Stimulated activated CD4-positive, alpha-beta T cell treated with anti-CD3 and anti-CD28 coated beads, TNF-alpha, amount 100 ng/mL, for 4 hours (primary cell): ENCODE data around the gene FUBP1.
A peak's percentile ranks its signal among the peaks of the same experiment; 100 is the strongest.
"Not testable (repeated sequence)": the region's sequence is repeated elsewhere in the genome, so short reads cannot be mapped to it uniquely, and the experiment has no call there.

ENCODE experiments used
- DNase-seq, 3 experiments: peaks; one replicate each; pipeline ENCODE4 v3.0.0-alpha.2; 2020; ENCODE audit warnings: low read depth in 3 of 3

The FUBP1 gene

DNA sequence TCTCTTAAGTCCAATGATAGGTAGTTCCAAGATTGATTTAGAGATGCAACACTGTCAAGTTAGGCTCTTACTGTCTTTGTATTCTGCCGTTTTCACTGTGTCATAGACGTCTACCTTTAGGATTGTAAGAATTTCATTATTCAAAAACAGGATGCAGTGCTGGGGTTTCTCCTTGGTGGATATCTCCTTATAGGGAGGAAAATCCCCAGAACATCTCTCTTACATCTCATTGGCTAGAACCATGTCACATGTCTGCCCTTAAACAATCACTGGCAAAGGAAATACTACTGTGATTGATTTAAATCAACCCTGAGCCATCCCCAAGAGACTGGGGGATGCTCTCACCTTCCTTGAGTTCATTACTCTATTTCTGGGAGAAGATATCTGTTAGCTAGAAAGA lies 10.9 kb upstream of the FUBP1 start:
- no peak for DNase-seq

DNA sequence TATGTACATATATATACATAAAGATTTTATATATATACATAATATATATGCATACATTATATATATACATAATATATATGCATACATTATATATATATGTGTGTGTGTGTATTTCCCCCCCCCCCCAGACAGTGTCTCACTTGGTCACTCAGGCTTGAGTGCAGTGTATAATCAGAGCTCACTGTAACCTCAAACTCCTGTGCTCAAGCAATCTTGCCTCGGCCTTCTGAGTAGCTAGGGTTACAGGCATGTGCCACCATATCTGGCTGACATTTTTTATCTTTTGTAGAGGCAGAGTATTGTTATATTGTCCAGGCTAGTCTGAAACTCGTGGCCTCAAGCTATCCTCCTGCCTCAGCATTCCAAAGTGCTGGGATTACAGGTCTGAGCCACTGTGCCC lies 9.0 kb upstream of the FUBP1 start:
- no peak for DNase-seq

DNA sequence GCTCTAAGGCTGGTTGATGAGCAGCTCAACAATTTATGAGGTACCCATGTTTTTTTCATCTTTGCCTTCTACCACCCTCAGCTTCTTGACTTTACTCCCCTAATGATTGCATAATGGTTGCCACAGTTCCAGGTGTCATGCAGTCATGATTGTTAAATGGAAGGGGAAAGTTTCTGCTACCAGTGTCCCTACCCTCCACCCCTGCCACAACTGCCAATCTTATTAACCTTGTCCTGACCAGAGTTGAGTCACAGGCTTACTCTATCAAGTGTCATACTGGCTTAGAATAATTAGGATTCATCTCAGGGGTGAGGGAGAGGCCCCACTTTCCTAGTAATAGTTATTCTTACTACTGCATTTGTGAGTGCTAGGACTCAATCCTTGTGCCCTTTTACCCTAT lies 7.9 kb upstream of the FUBP1 start:
- DNase-seq: no peak

DNA sequence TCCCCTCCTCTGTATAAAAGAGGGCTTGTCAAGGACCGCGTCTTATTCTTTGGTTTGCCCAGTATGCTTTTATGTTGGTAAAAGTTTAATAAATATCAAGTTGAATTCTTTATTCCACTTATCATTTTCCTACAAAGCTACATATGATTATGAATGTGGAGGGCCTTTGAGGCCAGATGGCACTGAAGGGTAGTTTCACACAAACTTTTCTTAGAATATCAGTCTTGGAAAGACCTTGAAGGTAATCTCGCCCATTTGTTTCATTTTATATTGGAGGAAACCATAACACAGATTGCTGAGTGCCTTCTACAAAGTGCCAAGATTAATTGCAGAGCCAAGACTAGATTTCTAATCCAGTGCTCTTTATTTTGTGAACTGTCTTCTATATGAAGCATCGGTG lies 5.8 kb upstream of the FUBP1 start:
- no peak for DNase-seq

DNA sequence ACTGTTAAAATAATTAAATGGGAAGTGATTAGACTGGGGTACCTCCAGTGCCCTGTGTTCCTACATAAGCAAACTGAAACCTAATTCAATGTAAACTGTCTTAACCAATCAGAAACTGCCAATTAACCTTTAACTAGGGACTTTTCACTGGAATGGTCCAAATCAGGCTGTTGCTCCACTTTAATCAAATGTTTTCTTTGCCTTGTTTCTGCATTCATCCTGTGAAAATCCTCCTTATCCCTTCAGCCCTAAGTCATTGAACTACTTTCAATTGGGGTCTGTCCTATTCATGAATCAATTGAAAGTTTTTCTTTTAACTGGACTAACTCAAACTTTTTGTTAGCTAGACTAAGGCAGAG lies 5.1 kb upstream of the FUBP1 start:
- DNase-seq: no peak

DNA sequence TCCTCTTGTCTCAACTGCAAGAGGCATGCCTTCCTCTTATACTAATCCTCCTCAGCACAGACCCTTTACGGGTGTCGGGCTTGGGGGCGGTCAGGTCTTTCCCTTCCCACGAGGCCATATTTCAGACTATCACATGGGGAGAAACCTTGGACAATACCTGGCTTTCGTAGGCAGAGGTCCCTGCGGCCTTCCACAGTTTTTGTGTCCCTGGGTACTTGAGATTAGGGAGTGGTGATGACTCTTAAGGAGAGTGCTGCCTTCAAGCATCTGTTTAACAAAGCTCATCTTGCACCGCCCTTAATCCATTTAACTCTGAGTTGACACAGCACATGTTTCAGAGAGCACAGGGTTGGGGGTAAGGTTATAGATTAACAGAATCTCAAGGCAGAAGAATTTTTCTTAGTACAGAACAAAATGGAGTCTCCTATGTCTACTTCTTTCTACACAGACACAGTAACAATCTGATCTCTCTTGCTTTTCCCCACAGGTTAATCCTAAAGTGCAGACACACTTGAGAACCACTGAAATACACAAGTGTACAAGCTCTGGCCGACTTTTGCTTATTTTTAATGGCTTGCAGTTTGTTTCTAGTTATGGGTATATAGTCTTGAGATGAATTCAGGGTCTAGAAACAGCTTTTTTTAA lies 4.6 kb upstream of the FUBP1 start:
- DNase-seq: not testable (repeated sequence)

DNA sequence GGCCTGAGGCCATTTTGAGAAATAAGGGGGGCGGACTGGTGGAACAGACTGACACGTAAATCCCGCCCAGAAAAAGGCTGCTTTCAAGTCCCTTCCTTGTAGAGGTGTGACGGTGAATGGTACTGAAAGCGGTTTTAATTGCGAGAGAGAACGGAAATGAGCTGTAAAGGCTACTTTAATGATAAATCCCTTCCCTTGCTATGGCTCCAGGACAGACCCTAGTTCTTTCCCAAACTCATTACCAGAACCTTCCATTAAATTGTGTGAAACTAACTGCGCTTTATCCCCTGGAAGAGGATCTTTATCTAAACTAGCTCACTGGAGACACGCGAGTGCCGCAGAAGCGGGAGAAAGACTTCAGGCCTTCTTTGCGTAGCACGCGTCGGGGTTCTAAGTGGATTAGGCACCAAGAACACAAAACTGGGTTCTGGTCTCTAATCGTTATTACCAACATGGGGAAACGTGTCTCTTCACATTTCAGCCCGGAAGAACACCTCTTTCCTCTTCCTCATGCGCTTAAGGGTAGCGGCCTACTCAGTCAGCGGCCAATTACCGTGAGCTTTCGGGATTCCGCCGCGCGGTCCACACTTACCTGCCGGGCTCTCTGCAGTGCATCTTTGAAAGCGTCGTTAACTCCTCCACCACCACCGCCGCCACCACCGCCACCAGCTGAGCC lies 441 bp downstream of the FUBP1 start:
- peak in 2 of 3 experiments; percentile 49 to 66 for DNase-seq

DNA sequence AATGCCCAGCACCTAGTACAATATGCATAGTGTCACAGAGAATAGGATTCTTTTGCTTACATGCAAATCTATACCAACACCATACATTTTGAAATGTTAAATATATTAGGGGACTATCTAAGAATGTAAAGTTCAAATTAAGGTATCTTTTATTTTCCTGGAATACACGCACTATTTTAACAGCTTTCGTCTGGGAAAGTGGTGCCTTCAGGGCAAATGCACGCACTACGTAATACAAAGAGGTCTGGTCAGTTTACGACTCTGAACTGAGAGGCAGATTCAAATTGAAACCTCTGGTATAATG lies 931 bp downstream of the FUBP1 start:
- DNase-seq: no peak

DNA sequence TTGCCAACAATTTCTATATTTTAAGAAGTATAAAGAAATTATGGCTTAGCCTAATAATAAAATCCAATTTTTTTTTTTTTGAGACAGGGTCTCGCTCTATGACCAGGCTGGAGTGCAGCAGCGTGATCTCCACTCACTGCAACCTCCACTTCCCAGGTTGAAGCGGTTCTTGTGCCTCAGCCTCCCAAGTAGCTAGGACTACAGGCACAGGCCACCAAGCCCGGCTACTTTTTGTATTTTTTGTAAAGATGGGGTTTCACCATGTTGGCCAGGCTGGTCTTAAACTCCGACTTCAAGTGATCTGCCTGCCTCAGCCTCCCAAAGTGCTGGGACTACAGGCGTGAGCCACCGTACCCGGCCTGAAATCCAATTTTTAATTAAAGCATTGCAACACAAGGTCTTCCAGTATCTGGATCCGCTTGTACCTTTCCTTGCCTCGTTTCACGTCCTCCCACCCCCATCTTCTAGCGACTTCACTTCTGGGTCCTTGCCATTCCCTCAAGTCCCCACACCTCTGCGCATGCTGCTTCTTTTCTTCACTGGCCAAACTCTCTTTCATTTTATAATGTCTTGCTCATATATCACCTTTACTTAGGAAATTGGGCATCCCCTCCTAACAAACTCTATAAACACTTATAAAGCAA lies 2.3 kb downstream of the FUBP1 start:
- DNase-seq: no peak

DNA sequence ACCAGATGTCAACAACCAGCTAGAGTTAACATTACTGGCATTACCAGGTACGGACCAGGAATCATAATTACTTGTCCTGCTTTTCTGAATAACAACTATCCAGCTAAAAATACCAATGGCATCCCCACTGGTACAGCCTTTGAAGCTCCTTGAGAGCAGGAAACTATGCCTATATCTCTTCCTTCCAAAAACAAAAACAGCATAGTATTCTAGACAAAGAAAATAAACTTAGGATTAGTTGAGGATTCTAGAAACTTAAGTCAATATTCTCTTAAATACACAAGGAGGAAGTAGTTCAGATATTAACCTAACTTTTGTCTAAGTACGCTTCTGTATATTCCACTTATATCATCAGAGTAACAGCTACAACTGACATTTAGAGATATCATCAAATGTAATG lies 3.0 kb downstream of the FUBP1 start:
- no peak for DNase-seq

DNA sequence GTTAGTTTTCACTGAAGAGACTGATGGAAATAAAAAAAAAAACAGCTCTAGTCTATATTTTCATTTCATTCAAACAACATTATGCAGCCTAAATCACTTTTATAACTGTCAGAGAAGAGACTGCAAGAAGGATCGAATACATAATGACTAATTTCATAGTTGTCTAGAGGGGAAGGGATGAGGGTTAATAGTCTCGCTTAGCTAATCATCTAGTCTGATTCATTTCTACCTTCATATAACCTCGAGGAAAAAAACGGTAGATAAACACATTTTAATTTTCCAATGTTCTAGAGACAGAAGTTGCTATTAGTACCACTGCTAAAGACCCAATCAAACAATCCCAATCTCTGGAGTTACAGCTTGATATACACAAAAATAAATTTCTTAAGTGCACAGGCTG lies 3.5 kb downstream of the FUBP1 start:
- no peak for DNase-seq

DNA sequence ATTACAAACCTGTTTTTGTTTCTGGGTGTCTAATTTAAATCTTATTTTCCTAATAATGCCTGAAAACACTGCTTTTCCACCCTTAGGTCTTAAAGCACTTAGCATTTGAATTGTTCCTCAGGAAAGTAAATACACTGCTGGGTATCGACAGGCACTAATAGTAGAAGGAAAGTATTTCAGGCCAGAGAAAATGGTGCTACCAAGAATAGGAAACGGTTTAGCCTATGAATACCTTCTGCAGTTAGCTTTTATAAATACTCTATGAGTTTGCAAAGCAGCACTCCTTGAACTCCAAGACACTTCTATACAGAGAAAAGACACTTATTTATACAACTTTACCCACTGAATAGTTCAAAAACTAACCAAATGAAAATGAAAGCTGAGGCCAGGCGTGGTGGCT lies 6.8 kb downstream of the FUBP1 start:
- no peak for DNase-seq

DNA sequence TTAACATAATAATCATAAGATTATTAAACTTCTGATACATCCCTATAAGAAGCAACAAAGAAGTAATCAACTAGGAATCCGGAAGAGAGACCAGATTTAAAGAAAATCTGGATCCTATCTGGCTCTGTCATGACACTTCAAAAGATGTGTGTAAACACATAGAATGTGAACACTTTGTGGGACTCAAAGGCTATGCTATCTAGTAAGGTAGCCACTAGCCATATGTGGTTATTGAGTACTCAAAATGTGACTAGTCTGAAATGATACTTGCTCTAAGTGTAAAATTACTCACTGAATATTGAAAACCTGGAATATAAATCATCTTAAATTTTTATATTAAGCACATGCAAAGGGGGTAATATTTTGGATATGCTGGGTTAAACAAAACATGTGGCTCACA lies 8.7 kb downstream of the FUBP1 start:
- no peak for DNase-seq

DNA sequence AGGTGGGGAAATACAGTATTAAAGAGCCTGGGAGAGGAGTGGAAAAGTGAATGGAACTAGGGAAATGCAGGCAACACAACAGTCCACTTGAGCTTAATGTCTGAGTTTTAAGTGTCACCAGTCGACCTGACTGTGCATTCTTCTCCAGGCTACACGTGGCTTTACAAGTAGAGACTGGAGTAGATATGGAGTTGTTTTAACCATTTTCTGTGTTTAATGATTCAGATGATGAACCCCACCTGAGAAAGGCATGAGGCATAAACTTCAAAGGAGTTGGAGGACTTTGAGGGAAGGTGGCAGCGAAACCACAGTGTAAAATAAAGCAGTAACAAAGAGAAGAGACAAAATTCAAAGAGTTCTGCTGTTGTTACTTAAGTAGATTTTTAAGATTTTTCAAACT lies 12.6 kb downstream of the FUBP1 start:
- no peak for DNase-seq

DNA sequence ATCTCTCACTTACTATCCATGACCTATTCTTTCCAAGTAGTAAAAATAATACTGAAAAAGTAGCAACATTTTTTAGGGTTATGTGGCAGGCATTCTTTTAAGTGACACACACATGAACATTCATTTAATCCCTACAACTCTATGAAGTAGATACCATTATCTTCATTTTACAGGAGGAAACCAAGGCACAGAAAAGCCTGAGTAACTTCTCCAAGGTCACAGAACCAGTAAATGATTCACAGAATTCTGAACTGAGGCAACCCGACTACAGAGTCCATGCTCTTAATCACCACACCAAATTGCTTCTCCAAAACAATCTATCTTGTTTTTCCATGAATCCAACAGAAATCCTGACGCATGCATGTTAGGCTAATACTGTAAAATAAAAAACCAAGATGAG lies 17.5 kb downstream of the FUBP1 start:
- DNase-seq: no peak

DNA sequence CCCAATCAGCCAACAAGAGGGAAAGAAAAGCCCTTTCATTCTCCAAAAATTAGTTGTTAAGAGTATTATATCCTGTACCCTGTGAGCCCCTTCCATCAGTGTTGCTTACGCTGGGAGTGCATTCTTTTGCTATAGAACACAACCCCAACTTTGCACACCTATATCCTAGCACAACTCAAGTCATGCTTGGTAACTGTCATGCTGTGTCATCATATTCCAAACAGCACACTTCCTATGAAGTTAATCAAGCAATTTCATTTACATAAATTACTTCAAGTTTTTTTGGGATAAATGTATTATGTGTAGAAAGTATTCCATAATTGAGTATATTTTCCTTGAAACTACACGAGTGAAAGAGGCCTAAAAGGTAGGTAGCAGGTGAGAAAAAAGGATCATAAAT lies 20.0 kb downstream of the FUBP1 start:
- DNase-seq: no peak

DNA sequence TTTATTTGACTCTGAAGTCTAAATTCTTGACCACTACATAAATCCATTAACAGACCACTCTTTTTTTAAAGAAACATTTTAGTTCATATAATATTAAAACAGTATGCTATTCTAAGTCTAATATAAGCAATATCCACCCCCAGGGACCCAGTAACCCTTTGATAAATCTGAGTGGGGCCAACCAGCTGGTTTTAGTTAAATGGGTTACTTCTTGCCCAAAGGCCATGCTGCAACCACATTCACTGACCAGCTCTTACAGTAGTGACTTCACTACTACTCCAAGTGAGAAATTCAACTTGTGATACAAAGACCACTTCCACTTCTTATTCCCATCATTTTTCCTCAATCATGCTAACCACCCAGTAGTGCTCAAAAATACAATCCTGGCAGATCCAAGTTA lies 20.5 kb downstream of the FUBP1 start:
- DNase-seq: no peak

DNA sequence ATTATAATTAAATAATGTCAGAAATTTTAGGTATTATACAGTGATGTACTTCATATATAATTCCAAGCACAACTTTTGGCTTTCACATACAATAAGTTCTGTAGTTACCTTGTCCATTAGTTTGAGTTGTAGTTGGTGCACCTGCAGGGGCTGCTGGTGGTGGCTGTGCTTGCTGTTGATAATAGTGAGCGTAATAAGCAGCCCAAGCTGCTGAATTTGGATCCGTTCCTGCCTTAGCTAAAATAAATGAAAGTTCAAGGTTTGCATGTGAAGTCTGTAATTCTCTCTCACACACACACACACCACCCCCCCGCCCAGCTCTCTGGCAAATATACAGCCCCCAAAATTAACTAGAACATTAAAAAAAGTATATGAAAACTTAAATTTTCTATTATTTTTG lies 22.4 kb downstream of the FUBP1 start:
- DNase-seq: no peak

DNA sequence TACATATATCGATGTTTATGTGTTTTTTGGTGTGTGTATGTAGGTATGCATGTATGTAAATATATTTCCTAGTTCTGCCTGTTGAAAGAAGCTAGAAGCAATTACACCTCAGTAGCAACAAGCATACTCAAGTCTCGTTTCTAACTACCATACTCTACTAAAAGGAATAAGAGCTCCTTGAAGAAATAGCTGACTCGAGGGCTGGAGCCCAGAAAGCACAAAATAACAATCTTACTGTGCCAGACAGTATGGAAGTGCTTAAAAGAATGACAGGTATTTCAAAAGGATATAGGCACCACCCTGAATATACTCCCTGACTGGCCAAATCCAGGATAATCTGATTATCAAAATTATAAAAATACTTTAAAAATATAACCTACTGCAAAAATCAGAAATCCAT lies 23.2 kb downstream of the FUBP1 start:
- no peak for DNase-seq

DNA sequence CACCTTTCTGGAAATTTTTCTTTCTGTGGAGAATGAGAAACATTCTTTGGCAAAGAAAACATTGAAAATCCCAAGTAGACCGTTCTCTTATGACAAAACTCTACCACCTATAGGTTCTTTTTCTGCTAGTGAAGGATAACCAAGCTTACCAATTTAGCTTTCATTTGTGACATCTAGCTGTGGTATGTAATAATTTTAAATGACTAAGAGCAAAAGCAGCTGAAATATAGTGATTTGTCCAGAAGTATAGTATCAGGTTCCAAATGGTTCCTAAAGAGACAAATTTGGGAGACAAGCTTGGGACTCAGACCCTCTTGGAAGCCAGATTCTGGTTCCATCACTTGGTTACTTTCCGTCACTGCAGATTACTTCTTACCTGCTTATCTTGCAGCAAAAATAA lies 24.4 kb downstream of the FUBP1 start:
- DNase-seq: no peak

DNA sequence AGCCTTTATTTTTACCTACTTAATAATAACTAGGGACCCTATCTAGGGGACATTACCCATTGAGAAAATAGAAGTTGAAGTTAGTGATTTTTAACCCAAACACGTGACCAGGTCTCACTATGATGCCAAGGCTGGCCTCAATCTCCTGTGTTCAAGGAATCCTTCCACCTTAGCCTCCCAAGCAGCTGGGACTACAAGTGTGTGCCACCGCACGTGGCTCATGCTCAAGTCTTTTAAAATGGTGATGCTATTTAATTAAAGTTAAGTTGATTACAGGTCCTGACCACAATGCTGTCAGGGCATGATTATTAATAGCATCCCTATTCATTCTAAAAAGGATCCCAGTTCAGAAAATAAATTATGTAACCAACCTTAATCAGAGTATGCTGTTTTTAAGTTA lies 25.0 kb downstream of the FUBP1 start:
- no peak for DNase-seq

DNA sequence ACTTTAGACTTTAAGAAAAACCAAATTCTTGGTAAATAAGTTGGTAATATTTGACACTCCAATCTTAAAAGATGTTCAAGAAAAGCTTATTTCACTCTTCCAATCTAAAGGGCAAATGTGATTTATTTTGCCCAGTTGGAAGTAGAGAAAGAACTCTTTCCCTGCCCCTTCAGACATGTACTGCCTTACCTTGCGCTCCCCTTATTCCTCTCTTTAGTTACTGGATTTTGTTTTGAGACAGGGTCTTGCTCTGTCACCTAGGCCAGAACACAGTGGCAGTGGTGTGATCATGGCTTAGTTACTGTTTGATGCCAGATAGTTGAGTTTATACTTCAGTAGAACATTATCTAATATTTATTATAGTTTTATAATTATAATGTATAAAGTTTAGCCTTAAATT lies 27.5 kb downstream of the FUBP1 start:
- DNase-seq: no peak

DNA sequence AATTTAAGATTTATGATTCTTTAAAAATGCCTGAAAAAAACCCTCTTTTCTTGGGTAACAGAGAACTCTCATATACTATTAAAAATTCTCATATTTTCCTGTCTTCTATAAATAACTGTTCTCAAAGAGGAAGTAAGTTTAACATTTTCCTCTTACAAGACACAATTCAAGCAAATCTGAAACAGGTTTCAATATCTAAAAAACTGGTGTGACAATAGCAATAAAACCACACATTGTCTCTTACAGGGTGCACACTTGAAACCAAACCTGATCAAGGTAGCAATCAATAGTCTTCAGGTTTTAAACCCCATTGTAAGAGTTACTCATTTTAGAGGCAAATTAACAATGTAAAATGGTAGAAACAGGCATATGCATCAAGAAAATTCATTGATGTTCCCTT lies 28.0 kb downstream of the FUBP1 start:
- DNase-seq: no peak
